HG03280 (cell line): ENCODE results near the gene EVI5L.
"Not testable (repeated sequence)": the region's sequence is repeated elsewhere in the genome, so short reads cannot be mapped to it uniquely, and the experiment has no call there.

Experiments used
- ATAC-seq: cut with Tn5 transposase; IDR thresholded peaks from one replicate; pipeline ENCODE4 v1.9.1; 2021; ENCODE audit warnings: mild to moderate bottlenecking, moderate library complexity; ENCODE audit not compliant: unreplicated experiment

The EVI5L gene

DNA sequence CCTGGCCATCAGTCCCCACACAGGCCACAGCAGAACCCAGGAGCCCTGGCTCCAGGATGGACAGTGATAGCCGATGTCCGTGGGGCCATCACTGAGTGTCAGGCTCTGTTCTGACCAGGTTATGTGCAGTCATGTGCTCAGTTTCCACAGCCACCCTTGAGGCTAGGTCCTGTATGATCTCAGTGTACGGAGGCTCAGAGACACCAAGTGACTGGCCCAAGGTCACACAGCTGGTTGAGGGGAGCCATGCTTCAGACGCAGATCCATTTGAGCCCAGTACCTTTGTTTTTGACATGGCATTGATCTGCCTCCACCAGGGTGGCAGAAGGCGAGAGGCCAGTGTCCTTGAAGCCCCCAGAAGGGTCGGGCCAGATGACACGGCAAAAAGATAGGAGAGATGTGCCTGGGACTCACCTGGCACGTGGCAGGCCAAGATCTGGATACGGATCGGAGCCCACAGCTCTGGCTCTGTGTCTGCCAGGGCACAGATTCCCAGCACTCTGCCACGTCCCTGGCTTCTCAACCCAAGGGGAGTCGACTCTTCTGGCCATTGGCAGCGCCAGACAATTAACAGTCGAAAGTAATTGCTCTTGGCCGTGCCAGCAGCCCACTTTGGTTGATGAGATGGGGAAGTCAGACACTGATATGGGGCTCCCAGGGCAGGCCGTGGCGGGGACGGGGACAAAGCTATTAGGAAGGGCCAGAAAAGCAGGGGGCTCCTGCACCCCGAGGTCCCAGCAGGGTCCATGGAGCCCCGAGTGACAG lies 15.6 kb downstream of the EVI5L start:
- no peak for ATAC-seq

DNA sequence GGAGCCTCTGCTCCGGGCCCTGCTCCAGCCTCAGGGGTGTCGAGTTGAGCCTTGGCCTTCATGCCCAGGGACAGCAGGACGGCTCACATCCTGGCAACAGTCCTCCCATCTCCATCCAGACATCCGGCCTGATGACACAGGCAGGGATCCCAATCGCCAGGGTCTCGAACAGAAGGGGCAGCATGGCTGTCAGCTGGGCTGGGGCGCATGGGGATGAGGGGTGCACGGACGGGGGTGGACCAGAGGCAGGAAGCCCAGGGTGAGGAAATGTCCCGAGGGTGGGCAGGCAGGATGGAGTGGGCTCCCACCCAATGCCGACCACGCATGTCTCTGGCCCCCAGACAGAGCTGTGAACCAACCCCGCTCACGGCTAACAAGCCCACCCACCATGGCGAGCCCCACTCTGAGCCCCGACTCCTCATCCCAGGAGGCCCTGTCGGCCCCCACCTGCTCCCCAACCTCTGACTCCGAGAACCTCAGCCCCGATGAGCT lies 16.2 kb downstream of the EVI5L start:
- no peak for ATAC-seq

DNA sequence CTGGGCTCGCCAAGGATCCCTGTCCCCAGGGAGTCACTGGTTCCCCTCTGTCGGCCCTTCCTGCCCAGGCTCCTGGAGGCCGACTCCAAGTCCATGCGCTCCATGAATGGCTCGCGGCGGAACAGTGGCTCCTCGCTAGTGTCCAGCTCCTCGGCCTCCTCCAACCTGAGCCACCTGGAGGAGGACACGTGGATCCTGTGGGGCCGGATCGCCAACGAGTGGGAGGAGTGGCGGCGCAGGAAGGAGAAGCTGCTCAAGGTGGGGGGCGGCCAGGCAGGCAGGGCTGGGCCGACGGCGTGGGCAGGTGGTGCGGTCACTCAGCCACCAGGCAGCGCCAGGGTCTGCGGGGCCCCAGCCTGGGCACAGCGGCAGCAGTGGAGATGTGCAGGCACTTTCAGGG lies 17.6 kb downstream of the EVI5L start:
- ATAC-seq: no peak

DNA sequence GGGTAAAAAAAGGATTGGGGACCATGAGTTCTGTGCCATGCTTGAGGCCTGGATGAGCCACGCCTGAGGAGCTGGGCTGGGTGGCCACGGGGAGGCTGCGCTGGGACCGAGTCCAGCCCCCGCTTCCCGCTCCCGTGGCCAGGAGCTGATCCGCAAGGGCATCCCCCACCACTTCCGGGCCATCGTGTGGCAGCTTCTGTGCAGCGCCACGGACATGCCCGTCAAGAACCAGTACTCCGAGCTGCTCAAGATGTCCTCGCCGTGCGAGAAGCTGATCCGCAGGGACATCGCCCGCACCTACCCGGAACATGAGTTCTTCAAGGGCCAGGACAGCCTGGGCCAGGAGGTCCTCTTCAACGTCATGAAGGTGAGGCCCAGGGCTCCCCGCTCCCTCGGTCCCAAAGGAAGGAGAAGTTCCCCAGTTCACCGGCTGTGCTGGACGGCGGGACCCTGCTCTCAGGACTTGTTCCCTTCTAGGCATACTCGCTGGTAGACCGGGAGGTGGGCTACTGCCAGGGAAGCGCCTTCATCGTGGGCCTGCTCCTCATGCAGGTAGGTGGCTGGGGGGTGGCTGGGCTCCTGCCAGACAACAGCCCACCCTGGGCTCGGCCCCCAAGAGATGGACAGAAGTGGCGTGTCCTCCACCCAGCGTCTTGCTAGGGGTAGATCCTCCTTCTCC lies 18.9 kb downstream of the EVI5L start:
- no peak for ATAC-seq

DNA sequence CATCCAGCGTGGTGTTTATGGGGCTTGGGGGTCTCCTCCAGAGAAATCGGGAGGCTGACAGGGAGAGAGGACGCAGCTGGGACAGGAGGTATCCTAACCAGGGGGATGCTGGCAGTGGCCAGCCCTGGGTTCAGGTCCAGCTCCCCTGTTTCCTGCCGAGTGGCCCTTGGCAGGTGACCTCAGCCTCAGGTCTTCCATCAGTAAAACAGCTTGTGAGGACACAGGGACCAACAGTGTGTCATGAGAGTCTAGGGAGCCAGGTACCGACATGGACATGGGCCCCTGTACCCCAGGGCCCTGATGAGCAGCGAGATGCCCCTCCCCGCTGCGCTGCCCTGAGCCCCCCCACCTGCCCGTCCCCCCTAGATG lies 19.6 kb downstream of the EVI5L start:
- no peak for ATAC-seq

DNA sequence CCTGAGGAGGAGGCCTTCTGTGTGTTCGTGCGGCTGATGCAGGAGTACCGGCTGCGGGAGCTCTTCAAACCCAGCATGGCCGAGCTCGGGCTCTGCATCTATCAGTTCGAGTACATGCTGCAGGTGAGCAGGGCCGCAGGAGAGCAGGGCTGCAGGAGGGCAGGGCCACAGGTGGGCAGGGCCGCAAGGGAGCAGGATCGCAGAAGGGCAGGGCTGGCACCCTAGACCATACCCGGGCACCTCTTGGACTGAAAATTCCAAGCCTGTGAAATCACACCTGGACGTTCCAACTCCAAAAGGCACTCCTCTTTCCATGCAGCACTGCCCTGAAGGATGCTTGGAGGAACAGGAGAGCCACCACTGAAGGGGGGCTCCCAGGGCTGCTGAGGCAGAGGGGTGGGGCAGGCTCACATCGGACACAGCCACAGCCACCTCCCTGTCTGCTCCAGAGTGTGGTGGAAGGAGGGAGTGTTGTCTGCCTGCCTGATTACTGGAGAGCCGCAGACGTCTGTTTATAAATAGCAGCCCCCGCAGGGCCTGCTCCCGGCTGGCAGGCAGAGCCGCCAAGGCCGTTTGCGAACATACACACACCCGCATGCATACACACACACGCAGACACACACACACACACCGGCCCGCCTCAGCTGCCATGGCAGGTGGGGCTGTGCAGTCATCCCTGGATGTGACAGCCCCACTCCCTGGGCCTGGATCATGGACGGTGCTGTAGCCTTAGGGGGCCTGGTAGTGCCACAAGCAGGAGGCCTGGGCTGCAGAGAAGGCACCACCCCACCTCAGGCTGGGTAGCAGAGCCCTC lies 20.2 kb downstream of the EVI5L start:
- no peak for ATAC-seq

DNA sequence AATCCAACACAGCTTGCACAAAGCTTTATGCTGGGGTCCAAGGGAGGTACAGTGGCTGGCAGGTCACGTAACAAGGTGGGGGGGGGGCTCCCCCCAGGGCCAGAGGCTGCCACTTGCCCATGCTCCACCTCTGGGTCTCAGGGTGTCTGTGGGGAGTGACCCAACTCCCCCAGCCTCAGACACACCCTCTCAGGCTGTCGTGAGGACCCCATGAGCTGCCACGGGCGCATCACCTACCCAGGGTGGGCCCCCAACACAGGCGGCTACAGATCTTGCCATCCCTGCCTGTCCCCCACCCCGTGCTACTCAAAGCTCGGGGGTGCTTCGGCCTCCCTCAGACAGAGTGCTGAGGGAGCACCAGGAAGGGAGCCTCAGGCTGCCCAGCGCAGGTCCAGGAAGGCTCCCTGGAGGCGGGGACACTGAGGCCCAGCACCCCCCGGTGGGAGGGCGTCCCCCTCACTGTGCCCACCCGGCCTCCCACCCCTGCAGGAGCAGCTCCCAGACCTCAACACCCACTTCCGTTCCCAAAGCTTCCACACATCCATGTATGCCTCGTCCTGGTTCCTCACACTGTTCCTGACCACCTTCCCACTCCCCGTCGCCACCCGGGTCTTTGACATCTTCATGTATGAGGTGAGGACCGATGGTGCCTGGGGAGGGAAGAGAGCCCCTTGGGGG lies 21.1 kb downstream of the EVI5L start:
- no peak for ATAC-seq

DNA sequence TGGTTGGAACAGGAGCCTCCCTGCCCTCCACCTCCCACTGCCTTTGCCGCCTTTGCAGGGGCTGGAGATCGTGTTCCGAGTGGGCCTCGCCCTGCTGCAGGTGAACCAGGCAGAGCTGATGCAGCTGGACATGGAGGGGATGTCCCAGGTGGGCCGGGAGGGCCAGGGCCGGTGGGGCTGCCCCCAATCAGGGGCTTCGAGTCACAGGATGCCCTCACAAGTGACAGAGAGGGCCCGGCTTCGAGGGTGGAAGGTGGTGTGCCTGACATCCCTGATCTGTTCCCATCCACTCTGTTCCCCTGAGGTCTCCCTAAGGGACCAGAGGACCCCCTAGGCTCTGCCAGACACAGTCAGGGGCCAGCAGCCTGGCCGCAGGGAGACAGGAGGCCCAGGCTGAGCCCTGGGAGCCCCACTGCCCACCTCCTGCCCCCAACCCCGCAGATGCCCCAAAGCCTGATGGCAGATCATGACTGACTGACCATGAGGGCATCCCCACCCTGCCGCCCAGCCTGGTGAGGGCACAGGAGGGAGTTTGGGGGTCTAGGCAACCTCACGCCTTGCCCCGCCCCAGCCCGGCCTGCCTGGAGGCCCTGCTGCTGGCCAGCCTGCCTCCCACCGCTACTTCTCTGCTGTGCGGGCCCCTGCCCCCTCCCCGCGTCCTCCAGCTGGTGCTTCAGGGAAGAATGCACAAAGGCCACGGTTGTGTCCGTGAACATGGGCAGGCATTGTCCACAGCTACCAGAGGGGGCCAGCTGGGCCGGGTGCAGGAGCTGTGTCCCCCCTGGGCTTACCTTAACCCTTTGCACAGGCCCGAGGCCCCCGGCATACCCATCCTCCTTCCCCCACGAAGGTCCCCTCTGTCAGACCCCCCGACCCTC lies 21.8 kb downstream of the EVI5L start:
- no peak for ATAC-seq

DNA sequence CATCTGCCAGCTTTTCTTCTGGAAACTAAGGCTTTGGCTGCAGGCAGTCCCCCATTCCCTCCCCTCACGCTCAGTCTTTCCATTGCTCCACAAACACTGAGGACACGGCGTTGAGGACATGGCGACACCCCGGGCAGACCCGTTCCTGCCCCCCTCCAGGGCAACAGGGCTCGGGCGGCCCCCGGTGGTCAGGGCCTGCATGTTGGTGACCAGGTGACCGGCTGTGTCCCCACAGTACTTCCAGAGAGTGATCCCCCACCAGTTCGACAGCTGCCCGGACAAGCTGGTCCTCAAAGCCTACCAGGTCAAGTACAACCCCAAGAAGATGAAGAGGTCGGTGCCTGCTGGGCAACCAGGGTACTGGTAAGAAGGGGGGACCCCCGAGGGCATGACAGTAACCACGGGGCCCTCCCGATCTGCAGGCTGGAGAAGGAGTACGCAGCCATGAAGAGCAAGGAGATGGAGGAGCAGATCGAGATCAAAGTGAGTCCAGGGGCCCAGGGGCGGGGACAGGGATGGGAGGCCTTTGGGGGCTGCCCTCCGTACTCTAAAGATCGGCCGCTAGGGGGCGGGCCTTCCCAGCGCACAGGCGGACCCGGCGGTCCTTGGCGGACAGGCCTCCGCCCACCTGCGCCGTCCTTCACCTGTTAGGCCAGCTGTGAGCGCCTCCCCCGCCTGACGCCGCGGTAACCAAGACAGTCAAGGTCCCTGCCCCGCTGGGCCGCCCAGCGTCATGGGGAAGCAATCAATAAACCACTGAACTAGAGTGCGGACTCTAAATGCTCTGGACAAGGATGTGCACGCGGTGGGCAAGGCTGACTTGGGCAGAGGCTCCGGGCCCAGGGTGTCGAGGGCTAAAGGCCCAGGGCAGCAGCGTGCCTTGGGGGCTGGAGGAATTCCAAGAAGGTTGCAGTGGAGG lies 23.1 kb downstream of the EVI5L start:
- no peak for ATAC-seq

DNA sequence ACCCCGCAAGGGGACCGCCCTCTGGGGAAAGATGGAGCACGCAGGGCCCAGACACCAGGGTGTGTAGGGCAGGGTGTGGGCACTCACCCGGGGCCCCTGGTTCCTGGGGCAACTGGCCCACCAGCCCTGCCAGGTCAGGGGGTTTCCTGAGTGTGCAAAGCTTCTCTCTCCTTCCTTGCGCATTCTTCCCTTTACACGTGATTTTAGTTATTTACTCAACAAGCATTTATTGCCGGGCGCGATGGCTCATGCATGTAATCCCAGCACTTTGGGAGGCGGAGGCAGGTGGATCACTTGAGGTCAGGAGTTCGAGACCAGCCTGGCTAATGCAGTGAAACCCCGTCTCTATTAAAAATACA lies 23.7 kb downstream of the EVI5L start:
- no peak for ATAC-seq

DNA sequence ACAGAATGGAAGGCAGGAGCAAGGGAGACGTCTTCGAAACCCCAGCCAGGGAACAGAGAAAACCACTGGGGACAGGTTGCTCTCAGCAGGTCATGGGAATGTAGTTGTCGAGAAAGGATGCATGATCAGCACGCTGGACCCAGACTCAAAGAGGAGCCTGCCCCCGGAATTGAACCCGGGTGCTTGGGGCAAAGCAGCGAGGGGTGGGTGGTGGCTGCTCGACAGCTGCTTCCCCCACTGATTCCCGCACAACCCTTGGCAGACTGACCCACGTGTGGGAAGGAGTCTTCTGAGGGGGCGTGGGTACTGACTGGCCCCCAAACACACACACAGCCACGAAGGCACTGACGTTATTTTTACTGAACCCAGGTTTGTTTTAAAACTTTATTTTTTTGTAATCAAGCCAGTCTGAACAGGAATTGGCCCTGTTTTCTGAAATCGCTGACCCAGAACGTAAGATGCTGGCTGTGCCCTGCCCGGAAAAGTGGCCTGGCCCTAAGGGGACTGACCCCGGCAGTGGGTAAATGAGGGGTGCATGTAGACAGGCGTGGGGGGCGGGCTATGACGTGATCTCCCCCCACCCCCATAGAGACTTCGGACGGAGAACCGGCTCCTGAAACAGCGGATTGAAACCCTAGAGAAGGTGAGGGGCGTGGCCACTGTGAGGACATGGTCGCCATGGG lies 25.5 kb downstream of the EVI5L start:
- ATAC-seq: no peak

DNA sequence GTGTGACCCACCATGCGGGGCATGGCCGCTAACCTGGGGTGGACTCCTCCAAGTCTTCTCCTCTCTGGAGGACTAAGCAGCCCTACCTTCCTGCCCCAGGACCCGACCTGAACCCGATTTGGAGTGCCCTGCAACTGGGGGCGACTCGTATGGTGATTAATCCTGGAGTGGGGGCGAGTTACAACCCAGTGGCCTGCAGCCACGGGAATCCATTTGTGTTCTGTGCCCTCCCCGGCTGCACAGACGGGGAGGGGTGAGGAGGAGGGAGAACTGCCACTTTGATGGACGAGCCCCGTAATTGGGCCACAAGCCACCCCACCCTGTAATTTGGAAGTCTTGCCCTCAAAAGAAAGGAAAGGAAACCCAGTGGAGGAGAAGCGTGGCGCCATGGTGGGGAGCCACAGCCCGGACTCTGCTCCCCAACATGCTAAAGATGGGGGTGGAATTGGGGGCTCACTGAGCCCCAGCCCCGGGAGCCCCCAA lies 26.1 kb downstream of the EVI5L start:
- no peak for ATAC-seq

DNA sequence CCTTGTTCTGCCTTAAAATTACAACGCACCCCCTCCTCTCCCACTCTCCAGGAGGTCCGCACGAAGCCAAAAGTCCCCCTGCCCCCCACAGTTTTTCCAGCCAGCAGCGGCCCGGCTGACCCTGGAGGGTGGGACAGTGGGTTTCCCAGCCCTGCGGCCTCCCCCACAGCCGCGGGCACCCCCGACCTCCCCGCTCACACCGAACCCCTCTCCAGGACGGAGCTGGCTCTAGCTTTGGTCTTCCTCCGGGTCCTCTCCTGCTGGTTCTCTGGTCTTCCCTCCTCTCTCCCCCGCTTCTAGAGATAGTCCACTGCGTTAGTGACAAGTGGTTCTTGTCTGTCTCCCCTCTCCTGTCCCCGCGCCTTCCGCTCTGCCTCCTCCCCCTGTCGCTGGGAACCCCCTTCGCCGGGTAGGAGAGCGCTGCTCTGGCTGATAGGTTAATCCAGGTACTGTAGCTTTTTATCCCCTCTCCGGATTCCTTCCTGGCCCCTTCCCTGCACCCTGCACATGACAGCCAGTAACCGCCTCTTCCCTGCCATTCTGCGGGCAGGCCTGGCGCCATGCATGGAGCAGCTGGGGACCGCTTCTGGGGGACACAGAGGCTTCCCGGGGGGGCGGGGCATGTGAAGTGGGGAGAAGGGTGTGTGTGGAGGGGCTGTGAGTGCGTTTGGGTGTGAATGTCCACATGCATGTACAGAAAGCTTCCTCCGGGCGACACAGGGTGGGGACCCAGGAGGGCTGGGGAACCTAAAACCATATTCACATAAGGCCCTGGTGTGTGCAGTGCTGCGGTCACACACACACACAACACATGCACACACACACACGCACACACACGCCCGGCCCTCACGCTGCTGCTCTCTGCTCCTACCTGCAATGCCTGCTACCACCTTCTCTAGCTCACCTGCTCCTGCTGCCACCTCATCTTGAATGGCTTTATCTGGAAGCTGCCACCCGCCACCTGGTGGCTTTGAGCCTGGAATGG lies 27.0 kb downstream of the EVI5L start:
- no peak for ATAC-seq

DNA sequence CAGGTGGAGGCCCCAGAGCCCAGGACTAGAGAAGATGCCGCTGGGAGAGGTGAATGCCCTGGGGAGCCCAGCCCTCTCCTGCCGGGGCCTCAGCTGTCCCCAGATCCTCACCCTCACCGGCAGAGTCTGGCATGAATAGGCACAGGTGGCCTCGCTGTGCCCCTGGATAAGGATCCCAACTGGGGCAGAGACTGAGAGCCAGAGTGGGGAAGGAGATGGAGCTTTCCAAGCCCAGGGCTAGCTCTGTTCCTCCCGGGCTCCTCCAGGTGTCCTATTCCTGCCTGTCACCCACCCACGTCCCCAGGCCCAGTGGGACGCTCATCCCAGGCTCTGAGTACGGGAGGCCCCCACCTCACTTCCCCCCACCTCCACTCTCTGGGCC lies 27.7 kb downstream of the EVI5L start:
- no peak for ATAC-seq

DNA sequence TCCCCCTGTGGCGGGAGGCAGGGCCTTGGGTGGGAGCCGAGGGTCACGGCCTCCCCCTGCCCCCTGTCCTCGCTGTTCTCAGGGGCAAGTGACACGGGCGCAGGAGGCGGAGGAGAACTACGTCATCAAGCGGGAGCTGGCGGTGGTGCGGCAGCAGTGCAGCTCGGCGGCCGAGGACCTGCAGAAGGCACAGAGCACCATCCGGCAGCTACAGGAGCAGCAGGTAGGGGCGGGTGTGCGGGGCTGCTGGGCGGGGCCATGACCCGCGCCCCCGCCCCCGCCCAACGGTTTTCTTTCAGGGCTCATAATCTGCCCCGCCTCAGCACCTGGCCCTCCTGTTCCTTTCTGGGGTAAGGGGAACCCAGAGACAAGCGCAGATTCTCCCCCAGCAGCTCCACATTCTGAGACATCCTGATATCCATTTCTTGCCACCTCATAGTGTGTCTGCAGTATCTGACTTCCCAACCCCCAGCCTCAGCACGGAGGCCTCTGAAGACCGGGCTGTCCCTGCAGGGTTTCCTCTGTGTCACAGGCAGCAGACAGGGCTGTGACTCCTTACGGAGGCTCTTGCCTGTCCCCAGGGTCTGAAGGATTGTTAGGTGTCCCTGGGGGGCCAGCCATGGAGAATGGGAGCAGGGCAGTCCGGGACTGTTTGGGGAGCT lies 28.2 kb downstream of the EVI5L start:
- ATAC-seq: no peak

DNA sequence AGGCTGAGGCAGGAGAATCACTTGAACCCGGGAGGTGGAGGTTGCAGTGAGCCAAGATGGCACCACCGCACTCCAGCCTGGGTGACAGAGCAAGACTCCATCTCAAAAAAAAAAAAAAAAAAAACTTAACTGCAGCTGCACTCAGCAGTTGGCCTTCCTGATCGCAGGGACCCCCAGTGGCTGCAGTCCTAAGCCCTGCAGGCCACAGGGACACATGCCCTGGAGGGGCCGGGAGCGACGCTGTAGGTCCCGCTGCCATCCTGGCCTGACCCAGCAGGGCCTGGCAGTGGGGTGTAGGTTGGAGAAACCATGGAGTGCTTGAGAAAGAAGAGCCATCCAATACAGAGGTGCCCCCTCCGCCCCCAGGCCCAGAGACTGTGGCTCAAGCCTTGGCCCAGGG lies 29.1 kb downstream of the EVI5L start:
- ATAC-seq: not testable (repeated sequence)
